GM21529 (cell line): ENCODE results near the gene AQP12A.
"Not testable (repeated sequence)": the region's sequence is repeated elsewhere in the genome, so short reads cannot be mapped to it uniquely, and the experiment has no call there.

Experiments used
- ATAC-seq: cut with Tn5 transposase; IDR thresholded peaks from one replicate; pipeline ENCODE4 v1.9.1; 2021; ENCODE audit not compliant: unreplicated experiment

AQP12A gene

DNA sequence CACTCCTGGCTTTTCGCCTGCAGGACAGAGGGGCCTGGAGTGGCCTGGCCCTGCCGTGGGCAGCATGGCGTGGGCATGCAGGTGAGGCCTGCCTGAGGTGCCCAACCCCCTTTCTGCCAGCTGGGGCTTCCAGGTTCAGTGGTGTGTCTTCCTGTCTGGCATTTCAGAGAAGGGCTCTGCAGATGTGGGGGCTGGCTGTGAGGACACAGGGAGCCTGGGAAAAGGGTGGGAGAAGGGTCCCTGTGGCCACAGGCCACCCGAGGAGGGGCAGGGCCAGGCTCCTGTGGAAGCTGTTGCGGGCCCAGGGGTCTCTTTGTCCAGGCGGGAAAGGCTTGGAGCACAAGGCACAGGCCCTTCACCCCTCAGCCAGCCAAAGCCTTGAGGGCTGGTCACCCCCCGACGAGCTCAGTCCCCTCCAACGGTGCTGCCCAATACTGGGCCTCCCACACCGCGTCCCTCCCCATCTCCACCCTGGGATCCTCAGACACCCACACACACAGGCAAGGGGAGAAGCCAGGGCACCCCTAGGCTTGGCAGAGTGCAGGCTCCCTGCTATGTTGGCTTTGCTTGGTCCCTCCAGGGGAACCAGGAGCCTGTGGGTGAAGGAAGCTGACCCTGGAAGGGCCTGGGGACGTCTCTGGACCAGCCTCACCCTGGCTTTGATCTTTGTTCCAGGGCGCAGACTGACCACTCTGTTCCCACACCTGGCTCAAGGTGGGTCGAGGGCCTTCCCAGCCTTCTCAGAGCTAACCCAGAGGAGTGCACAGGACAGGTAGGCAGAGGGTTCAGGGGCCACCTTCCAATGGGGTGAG lies 3.7 kb upstream of the AQP12A start:
- ATAC-seq, result no peak

DNA sequence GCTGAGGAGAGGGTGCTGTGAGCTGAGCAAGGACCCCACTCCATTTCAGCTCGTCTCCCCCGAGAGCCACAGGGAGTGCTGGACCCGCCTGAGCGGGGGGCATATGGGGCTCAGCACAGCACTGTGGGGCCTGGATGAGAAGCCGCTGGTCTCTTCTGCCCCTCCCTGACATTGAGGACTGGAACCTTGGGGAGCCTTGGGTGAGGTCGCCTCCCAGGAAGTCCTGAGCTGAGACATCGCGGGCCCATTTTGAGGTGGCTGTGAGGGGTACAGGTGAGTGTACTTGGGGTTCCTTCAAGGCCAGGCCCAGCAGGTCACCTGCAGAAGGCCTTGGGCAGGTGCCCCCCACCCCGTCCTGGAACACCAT lies 3.1 kb upstream of the AQP12A start:
- ATAC-seq, result no peak

DNA sequence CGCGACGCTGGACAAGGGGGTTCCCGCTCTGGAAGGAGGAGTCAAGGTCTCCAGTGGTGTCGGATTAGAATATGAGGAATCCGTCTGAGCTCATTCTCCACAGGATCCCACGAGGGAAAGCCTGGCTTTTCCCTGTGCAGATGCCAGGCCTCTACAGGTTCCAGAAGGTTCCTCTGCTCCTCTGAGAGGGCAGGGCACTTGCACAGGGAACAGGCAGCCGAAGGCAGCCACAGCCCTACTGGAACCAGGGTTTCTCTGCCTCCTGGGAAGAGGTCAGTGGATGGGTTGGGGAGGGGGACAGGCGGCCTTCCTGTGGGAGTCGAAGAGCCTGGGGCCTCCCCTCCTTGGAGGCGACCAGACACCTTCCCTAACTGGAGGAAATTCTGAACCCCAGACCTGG lies 1.7 kb upstream of the AQP12A start:
- ATAC-seq, result no peak

DNA sequence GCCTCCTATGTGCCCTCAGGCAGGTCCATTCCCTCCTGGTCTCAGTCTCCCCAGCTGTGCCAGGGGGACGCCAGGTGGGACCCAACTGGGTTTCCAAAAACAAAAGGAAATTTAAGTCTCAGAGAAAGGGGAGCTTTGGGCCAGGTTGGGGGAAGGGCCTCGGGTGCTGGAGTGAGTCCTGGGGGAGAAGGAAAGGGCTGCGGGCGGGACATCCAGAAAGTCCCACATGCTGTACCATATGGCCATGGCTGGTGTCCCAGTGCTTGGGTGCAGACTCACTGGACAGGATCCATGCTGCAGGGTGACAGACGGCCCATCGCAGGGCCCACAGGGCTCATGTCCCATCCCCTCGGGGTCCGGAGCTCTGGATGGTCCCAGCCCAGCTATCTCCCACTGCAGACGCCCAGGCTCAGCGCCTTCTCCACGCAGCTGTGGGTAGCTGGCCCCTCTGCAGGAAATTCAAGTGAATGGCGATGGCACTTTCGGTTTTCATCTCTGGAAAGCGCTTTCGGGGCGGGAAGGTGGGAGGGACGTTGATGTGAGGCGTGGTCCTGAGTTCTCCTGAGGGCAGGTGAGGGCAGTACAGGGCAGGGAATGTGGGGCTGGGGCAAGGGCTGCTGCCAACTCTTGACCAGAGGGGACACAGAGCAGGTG lies 1.1 kb upstream of the AQP12A start:
- ATAC-seq, result not testable (repeated sequence)

DNA sequence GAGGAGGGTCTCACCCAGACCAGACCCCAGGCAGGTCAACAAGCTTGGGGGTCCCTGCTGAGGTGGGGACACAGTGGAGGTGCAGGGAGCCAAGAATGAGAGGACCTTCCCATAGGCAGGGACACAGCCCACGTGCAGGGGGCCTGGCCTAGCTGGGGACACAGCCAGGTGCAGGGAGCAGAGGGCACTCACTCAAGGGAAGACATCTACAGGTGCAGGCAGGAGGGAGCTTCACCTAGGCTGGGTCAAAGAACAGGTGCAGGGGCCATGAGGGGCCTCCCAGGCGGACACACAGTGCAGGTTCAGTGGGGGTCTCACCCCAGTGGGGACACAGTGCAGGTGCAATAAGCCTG lies 615 bp upstream of the AQP12A start:
- ATAC-seq, result not testable (repeated sequence)

DNA sequence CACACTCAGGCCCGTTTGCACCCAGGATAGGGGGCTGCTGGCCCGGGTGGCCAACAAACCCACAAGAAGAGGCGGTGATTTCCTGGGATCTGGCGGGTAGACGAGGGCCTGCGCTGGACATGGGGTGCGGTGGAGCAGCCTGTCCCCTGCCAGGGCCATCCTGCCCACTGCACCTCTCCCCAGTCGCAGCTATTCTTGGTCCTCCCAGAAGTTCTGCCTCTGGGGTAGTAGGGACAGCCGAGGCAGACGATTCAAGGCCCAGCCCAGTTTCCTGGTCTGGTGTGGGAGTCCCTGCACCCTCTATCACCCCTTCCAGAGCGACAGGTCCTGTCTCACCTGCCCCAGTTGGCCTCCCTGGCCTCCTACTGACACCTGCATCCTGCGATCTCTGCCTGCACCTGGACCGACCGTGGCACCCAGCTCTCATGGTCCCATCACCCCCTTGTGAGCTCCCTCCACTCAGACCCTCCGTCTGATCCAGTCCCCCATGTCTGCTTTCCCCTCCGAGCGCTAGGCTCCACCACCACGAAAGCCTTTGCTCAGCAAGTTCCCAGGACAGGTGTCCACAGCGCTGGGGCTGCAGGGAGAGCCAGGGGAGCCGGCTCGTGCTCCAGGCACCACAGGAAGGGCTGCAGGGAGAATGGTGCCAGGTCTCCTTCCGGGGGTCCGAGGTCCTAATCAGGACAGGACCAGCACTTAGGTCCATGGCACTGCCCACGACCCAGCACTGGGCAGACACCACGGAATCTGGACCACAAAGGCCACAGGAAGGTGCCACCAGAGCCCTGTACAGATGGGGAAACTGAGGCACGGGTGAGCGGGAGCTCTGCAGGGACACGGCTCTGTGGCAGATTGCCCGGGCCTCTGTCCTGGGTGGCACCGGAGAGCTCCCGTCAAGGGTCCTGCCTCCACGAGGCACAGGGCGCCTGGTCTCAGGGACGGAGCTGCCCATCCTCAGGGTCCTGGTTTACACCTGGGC lies 1.2 kb downstream of the AQP12A start:
- not testable (repeated sequence) for ATAC-seq

DNA sequence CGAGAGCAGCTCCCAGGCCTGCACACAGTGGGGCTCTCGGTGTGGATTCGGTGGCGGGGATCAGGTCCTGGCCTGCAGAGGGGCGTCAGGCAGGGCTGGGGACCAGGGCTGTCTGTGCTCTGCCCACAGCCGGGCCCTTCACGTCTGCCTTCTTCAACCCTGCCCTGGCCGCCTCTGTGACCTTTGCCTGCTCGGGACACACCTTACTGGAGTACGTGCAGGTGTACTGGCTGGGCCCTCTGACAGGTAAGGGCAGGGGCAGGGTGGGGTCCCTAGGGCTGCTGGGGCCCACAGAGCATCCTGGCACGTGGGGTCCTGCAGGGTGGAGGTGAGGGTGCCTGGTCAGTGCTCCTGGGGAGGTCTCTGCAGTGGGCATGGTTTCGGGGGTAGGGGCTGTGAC lies 2.6 kb downstream of the AQP12A start:
- not testable (repeated sequence) for ATAC-seq

DNA sequence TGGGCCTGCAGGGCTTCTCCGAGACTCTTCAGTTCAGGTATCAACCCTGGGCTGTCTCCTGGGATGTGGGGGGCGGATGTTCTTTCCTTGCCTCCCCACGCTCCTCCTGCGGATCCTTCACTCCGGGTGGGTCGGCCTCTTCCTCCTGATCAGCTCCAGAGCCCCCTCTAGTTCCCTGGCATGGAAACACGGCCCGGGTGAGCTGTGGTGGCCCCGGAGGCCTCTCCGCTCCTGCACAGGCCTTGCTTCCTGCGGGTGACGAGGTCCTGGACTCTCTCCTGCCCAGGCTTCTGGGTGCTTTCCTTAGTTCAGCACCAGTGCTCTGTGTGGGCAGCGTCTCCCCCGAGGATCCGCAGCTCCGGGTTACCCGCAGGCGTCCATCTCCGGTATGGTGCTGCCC lies 3.9 kb downstream of the AQP12A start:
- ATAC-seq, result not testable (repeated sequence)

DNA sequence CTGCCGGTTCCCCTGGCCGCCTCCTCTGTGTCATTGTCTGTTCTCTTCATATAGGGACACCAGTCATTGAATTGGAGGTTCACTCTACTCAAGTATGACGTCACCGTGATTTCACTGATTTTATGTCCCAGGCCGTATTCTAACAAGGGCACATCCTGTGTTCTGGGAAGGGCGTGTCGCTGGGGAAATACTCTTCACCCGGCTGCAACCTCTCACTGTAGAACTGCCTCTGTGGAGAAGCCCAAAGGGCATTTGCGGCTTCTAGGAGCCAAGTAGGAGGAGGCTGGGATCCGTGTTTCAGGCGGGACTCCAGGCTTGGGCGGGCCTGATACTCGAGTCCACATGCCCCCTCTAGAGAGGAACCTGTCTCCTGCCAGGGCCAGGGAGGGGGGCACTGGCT lies 4.8 kb downstream of the AQP12A start:
- ATAC-seq, result not testable (repeated sequence)

DNA sequence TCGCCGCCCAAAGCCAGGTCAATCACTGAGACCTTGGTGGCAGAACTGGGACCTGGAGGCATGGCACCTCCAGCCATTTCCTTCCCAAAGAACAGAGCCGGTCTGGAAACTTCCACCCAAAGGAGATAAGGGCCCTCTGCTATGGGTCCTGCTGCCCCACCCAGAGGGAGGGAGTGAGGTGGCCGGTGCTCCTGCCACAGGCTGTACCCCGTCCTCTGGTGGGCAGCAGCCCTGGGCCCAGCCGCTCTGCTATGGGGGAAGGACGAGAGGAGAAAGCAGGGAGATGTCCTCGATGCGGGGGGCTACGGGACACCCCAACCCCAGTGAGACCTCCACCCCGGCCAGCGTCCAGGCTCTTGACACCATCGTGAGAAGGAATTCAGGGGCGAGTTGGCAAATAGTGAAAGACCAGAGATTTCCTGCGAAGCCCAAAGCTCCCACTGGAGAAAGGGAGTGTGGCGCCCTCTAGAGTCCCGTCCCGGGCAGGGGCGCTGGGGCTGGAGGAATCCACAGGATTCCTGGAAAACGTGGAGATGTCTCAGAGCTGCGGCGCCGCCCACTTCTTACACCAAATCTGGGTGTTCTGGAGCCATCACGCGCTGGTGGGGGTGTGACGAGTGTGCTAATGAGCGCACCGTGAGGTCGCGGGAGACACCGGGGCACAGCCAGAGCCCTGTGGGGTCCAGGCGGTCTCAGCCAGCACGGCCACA lies 7.3 kb downstream of the AQP12A start:
- ATAC-seq, result not testable (repeated sequence)

DNA sequence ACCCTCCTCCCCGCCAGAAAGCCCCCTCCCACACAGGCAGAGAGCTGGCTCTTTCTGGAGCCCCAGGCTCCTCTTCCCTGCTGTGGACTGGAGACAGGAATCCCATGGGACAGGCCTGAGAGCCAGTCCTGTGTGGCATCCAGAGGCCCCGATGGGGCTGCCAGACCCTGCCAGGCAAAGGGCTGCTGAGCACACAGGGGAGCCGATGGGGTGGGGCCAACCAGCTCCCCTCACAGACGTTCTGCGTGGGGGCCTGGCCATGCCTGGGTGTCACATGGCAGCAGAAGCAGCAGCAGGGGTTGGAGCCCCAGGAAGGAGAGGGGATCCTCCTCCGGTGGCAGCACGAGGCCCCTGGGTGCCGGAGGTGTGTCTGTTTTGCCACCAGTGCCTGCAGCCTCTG lies 8.2 kb downstream of the AQP12A start:
- ATAC-seq, result not testable (repeated sequence)

DNA sequence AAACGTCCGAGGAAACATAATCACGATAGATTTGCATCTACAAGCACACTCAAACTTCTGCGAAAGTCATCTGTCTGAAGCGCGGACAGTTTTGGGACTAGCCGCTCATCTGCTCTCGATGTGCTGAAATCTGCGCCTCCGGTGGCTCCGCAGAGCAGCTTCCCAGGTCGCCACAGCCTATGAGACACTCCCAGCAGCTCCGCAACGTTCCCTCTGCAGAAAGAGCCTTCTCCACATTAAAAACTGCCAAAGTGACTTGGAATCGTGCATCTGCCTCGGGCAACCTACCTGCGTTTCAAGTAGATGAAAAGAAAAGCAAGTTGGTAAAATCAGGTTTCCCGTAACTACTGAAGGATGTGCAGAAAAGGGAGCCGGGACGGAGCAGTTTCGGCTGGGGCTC lies 8.9 kb downstream of the AQP12A start:
- ATAC-seq, result not testable (repeated sequence)

DNA sequence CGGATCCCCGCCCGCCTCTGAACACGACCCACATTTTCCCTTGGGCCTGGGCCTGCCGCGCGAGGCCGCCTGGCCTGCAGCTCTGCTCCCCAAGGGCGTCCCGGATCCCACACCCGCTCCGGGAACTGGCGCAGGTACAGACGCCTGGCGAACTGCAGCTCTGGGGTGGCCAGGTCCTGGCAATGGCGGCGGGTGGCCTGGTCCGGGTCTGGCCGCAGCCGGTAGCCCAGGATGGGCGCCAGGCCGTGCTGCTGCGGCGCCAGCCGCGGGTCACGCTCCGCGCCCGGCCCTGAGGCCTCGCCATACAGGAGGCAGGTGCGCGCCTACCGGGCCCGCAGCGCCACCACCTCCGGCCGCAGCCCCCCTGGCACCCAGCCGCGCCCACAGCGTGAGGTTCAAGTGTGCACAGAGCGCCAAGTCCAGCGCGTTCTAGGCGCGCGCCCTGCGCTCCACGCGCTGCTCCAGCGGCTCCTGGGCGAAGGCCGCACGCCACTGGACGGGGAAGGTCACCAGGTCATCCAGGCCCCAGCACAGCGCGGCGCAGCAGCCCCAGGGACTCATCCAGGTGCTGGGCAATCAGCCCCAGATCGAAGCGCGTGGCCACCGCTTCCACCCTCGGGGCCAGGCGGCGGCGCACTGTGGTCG lies 9.5 kb downstream of the AQP12A start:
- no peak for ATAC-seq

DNA sequence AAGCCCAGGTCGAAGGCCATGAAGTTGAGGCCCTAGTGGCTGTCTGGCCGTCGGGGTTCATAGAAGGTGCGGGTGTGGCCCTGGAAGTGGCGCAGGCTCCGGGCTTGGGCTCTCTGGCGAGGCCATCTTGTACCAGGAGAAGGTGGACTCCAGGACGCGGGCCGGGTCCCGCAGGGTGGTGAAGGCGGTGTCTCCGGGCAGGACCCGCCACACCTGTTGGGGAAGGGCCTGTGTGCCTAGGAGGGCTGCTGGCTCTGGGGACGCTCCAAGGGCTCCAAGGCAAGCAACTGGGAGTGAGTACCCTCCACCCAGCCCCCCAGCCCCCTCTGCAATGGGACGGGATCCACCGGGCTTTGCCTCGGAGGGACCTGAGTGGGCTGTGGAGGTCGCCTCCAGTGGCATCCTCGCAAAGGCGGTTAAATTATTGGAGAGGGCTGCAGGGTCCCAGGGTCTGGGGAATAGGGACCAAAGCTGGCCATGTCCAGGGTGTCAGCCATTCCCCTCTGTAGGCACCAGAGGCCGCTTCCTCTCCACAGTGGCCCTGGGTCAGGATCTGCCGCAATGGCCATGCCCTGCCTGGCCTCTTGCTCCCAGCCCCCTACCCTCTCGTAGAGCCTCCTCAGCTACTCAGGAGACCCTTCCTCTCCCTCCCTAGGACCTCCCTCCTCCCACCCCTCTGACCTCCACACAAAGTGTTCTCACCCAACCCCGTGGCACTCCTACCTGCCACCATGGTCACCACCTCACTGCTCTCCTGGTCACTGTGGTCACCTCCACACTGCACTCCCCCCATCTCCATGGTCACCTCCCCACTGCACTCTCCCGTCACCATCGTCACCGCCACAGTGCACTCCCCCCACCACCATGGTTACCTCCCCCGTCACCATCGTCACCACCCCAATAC lies 10.3 kb downstream of the AQP12A start:
- no peak for ATAC-seq

DNA sequence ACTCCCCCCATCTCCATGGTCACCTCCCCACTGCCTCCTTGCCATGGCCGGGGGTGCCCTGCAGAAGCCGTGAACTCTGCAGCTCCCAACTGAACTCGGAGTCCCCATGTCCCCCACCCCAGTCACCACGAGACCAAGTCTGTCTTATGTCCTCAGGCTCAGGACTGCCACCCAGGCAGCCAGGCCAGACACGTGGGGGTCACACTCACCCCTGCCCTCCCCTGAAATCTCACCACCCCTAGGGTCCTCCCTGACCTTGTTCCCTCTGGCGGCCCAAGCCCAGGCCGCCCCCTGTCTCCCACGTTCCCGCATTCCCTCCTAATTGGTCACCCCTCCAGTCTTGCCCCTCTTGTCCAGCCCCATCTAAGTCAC lies 11.0 kb downstream of the AQP12A start:
- no peak for ATAC-seq

DNA sequence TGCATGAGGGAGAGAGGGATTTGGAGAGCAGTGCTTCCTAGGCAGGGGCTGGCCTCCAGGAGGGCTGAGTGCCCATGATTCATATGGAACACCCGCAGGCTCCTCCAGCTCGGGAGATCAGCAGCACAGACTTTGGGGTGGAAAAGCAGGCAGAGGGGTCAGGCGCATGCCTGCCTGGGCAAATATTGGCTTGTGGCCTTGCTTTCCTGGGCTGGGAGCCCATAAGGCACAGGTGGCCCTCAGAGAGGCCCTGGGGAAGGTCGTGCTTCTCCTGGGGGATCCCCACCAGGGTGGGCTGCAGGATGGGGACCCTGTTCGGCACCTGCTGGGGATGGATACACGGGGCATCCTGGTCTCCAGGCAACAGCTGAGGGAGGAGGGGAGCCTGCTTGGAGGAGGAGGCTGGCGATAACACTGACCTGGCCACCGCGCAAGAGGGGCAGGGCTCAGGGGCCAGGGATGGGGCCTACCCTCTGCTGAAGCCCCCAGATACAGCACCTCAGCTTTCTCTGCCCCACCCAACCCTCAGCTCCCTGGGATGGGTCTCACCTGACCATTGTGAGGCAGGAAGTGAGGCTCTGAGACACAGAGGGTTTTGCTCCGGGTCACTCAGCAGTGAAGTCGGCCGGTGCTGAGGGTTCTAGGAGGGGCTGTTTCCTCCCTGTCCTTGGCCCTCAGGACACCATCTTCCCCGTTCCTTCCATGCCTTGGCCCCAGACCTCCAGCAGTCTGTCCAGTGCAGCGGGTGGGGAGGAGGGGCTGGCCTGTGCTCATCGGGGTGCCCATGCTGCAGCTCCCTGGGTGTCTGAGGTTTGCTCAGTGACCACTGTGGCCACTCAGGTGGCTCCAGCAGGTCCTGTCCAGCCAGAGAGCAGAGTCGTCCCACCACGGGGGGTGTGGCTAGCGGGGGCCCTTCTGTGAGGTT lies 12.0 kb downstream of the AQP12A start:
- ATAC-seq, result no peak

DNA sequence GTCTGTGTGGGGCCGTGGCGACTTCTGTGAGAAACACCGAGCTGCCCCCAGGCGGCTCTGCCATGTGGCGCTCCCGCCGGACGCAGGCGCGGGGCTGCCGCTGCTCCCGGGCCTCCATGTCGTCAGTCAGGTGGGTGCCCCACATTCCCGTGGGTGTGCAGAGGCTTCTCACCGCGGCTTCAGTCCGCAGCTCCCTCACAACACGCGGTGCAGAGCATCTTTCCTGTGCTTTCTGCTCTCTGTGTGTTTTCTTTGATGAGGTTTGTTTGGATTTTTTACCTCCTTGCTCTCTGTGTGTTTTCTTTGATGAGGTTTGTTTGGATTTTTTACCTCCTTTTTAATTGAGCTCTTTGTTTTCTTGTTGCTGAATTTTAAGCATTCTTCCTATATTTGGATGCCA lies 13.0 kb downstream of the AQP12A start:
- no peak for ATAC-seq

DNA sequence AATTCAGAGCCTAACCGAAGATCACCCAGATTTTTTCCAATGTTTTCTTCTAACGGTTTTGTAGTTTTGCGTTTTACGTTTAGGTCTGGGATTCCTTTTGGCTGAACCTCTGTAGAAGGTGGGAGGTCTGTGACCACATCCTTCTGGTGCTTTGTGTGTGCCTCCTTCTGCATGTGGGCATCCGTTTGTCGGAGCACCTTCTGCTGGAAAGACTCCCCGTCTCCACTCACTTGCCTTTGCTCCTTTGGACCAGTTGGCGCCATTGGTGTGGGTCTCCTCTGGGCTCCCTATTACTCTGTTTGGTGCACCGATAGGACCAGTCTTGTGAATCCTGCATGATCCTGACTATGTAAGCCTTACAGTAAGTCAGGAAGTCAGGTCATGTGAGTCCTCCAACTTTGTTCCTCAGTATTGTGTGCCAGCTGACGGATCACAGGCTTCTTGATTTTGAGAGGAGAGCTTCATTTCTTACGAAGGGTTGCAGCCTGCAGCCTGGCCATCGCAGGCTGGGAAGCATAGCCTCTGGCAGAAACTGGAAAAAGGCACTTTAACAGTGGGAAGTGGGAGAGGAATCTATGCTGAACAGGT lies 13.6 kb downstream of the AQP12A start:
- ATAC-seq, result no peak
